Right ventricle myocardium inferior (tissue), 1 donor: ENCODE results near the gene EXD3. TPM values are rescaled to one million over a fixed set of nuclear protein-coding genes. Genes with fewer than 3 reads are reported as not detected.

ENCODE experiments used
- ATAC-seq: fragments of 200-7000 bp; cut with Tn5 transposase; one replicate; pipeline ENCODE4 v1.9.1; 2020; ENCODE audit warnings: mild to moderate bottlenecking, moderate library complexity
- DNase-seq: peaks from one replicate; pipeline ENCODE4 v3.0.0; 2021; ENCODE audit errors: missing footprints
- intact Hi-C: fragments of 100-400 bp; cut with DNase I; formaldehyde crosslinking; loops from one replicate; pipeline ENCODE4 v1.11.0; 2022
- total RNA-seq: library from RNA; stranded (reverse); fragmentation: NEBNext Ultra II Directional; extraction: Animal tissue kit (Norgen Biotek cat#: 25700); gene quantifications from one replicate; pipeline ENCODE4 v1.2.1, GENCODE V29; 2021
- donor health status: DM: no; HTN: yes; CAD: no; lungs with severe emphysema.

EXD3 gene
- total RNA-seq, 1 donor from 2014 or later = 6.8 TPM

GRCh38 chr9:137365552-137366444 is 57.2 kb downstream of the EXD3 start:
- ATAC-seq (no peak), DNase-seq (no peak)
- intact Hi-C loops = no loop called here

GRCh38 chr9:137365056-137365455 is 57.9 kb downstream of the EXD3 start:
- no peak for DNase-seq

DNA sequence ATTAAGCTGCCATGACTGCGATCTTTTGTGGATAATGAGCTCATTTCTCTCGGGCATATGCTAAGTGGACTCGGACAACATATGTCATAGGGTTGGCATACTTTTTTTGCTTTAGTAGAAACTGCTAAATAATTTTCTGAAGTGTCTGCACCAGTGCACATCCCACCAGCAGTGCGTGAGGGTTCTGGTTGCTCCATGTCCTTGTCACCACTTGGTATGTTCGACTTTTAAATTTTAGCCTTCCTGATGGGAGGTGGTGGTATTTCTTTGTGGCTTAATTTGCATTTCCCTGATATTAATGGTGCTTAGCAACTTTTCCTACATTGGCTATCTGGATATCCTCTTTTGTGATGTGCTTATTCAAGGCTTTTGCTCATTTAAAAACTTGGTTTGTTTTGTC is 63.1 kb downstream of the EXD3 start:
- intact Hi-C loops = no loop called here
- no peak for ATAC-seq
- no peak for DNase-seq

More at GRCh38 chr9:137365056-137365455, 57.9 kb downstream of the EXD3 start:
- ATAC-seq = no peak
- intact Hi-C loops = no loop called here

DNA sequence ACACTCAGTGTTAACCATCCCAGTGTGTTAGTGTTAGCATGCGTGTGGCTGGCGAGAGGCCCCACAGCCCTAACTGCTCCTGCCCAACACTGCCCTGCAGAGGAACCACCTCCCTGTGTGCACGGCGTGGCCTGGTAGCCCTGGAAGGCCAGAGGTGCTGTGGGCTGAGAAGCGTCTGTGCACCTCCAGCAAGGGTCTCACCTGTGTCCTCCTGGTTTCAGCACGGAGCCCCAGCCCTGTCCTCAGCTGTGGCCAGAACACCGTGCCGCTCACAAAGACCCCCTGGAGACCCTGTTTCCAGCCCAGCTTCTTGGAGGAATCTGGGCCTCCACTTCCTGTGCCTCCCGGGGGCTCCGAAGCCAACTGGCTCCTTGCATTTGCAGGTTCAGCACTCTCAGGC is 64.8 kb downstream of the EXD3 start:
- no peak for ATAC-seq
- DNase-seq = no peak

GRCh38 chr9:137357166-137357565 is 65.8 kb downstream of the EXD3 start:
- no peak for ATAC-seq
- intact Hi-C loops = no loop called here

More for the DNA sequence above, 64.8 kb downstream of the EXD3 start:
- intact Hi-C loops = no loop called here

GRCh38 chr9:137355761-137356365 is 67.1 kb downstream of the EXD3 start:
- no peak for DNase-seq
- ATAC-seq = no peak
- intact Hi-C loops = no loop called here

More at GRCh38 chr9:137357166-137357565, 65.8 kb downstream of the EXD3 start:
- DNase-seq = no peak

GRCh38 chr9:137354845-137355760 is 67.9 kb downstream of the EXD3 start:
- intact Hi-C loops = loop anchor here (5.0 kb wide), 1 partner anchor 32 kb away; no protein-coding TSS in a partner anchor
- ATAC-seq = no peak

DNA sequence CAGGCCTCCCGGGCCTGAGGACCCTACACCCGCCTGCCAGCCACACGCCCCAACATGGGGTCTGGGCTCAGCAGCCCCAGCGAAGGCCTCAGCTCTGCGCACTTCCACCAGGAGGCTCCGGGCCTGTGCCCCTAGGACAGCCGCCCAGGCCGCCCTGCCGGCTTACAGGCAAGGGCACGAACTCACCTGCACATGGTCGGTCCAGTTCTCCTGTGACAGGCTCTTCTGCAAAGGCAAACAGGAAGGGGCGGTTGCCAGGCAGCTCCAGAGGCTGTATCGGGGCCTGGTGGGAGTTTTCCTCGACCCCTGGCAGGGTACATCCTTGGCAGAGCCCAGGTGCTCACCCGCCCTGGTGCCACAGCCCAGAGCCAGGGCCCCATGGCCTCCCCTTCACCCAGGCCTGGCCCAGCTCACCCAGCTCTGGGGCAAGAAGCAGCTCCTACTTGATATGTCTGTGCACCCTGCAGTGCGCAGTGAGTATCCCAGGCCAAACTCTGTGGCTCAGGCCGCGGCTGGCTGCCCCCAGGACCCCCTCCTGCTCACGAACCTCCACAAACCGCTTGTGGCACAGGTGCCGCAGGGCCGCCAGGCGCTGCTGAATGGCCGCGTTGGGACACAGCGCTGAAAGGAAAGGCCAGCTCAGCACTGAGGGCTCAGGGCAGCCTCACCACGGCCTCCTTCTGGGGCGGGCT is 68.7 kb downstream of the EXD3 start:
- intact Hi-C loops = loop anchor here (5.0 kb wide), 1 partner anchor 33 kb away; no protein-coding TSS in a partner anchor
- ATAC-seq = no peak

More at GRCh38 chr9:137354845-137355760, 67.9 kb downstream of the EXD3 start:
- DNase-seq = no peak

DNA sequence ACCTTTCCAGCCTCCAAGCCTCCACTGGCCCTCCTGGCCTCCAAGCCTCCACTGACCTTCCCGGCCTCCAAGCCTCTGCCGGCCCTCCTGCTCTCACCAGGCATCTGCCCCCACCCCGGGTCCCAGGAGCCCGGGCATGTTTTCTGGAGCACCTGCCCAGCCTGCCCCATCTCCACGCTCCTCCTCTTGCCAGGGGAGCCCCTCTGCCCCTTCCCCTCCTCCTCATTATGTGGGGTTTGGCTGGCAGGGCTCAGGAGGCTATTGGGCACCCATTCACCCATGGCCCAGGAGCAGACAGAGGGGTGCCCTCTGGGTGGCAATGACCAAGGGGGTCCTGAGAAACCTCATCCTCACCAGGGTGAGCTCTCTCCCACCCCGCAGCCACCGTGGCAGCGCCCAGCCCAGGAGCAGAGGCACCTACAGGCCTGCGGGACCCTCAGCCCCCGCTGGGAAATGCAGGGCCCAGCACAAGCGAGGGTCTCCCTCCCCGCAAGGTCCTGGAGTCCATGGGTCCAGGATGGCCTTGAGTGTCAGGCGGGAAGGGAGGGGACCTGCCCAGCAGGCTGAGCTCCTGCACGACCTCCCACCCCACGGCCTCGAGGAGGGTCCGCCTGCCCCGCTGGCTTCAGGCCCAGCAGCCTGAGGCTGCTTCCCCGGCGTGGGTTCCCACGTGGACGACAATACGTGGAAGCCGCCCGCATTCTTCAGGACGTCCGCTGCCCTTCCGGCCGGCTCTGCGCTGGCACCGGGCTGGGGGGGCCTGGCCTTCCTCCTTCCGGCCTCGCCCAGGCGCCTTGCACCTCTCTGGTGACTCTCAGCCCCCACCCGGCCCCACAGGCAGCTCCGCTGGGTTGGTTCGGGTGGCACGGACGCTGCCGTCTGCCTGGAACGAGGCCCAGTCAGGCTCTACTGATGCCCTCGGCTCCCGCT is 69.5 kb downstream of the EXD3 start:
- intact Hi-C loops = loop anchor here (5.0 kb wide), 1 partner anchor 34 kb away; no protein-coding TSS in a partner anchor
- peak; percentile 28 for ATAC-seq
- DNase-seq = no peak

More for the DNA sequence above, 68.7 kb downstream of the EXD3 start:
- no peak for DNase-seq

- intact Hi-C loops = loop anchor here (5.0 kb wide), 1 partner anchor 35 kb away; no protein-coding TSS in a partner anchor
- DNase-seq = no peak
- no peak for ATAC-seq
Measured at GRCh38 chr9:137352511-137353222, 70.3 kb downstream of the EXD3 start.

- intact Hi-C loops = loop anchor here (1.0 to 5.0 kb wide), 2 partner anchors 18 to 35 kb away; no protein-coding TSS in a partner anchor
Measured at GRCh38 chr9:137351781-137352501, 71.0 kb downstream of the EXD3 start.

DNA sequence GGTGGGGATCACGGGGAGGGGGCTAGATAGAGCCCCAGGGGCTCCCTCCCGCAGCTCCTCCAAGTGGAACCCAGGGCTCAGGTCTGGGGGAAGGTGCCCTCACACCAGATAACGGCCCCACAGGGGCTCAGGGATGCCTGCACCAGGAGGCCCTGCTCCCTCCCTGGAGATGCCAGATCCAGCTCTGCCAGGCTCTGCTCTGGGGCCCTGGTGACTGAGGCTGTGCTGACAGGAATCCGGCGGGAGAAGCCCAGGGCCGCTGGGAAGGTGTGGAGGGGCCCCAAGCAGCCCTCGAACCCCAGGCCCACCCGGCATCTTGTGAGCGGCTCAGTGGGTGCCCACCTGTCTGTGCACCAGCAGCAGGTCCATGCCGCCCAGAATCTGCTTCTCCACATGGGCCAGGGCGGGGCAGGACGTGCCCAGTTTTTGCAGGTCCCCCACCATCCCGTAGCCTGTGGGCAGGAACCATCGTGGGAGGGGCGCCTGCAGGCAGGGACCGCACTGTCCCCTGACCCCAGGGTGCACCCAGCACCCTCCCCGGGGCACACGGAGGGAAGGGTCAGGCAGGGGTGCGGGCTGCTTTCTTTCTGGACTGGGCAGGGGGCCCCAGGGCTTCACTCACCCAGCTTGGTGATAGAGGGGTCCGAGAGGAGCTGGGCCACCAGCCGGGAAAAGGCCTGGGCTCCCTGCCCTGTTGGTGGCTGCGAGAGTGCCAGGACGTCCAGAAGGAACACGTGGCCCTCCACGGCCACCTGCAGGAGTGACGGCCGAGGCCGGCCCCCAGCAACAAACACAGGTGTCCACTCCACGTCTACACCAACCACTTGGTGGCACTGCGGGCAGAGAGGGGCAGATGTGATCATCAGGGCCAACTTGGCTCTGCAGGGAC is 72.0 kb downstream of the EXD3 start:
- intact Hi-C loops = loop anchor here (1.0 to 5.0 kb wide), 2 partner anchors 17 to 36 kb away; no protein-coding TSS in a partner anchor
- ATAC-seq (no peak), DNase-seq (no peak)

More at GRCh38 chr9:137351781-137352501, 71.0 kb downstream of the EXD3 start:
- no peak for ATAC-seq
- DNase-seq = no peak

GRCh38 chr9:137349471-137350033 is 73.4 kb downstream of the EXD3 start:
- DNase-seq = no peak
- intact Hi-C loops = loop anchor here (5.0 kb wide), 1 partner anchor 38 kb away; no protein-coding TSS in a partner anchor
- no peak for ATAC-seq

DNA sequence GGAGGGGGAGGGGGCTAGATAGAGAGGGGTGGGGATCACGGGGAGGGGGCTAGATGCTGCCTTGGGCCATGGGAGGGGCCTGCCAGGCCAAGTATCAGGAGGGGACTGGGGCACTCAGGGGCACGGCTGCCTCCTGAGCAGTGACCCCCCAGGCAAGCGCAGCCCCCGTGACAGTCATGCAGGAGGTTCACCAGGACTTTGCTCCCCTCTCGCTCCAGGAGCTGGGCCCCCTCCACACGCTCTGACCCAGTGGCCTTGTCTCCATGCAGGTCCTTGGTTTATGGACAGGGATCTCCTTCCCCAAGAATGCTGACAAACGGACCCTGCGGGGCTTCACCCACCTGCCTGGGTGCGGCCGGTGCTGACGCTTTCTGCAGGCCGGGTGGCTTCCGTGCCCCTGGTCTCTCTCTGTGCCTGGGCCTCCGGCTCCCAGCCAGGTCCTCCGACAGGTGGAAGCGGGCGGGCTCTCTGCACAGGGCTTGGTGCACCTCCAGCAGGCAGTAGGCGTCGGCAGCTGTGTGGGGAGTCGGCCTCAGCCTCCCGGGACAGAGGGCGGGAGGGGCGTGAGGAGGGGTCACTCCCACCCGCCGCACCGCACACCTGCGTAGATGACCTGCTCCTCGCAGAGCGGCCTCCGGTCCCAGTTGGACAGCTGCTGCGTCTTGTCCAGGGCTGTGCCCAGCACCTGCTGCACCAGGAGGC is 74.0 kb downstream of the EXD3 start:
- DNase-seq (no peak), ATAC-seq (no peak)
- intact Hi-C loops = no loop called here
